ENCODE data around the gene TMEM108. TPM values are rescaled to one million over a fixed set of nuclear protein-coding genes. Genes with fewer than 3 reads are reported as not detected.

Gene TMEM108
- total RNA-seq, 1 experiment from 2014 or later, result 2.1 TPM

GRCh38 chr3:133270631-133271030 is 232.4 kb downstream of the TMEM108 start:
- no peak overlapping the region for H3K4me3 ChIP-seq (ENCODE audit: insufficient read depth, low read depth, low read length)
- H3K27me3 ChIP-seq (ENCODE audit: control insufficient read depth, insufficient read depth, low read length), result no peaks in the 10 kb centered on the region
- H3K36me3 ChIP-seq (replicated peaks; ENCODE audit: control insufficient read depth, insufficient read depth, low read length), result no peaks in the 10 kb centered on the region
- no peak for DNase-seq

- H3K36me3 ChIP-seq (replicated peaks; ENCODE audit: control insufficient read depth, insufficient read depth, low read length), result no peaks in the 10 kb centered on the region
- DNase-seq, result no peak
- no peaks in the 10 kb centered on the region for H3K27me3 ChIP-seq (ENCODE audit: control insufficient read depth, insufficient read depth, low read length)
- H3K4me3 ChIP-seq (ENCODE audit: insufficient read depth, low read depth, low read length), result no peak overlapping the region
These were observed 232.9 kb downstream of the TMEM108 start for GRCh38 chr3:133271042-133271441.

- no peak overlapping the region for H3K4me3 ChIP-seq (ENCODE audit: insufficient read depth, low read depth, low read length)
- no peaks in the 10 kb centered on the region for H3K36me3 ChIP-seq (replicated peaks; ENCODE audit: control insufficient read depth, insufficient read depth, low read length)
- peak; percentile 20 for DNase-seq
- H3K27me3 ChIP-seq (ENCODE audit: control insufficient read depth, insufficient read depth, low read length), result no peaks in the 10 kb centered on the region
These were observed 233.3 kb downstream of the TMEM108 start for GRCh38 chr3:133271539-133271938.

- no peak overlapping the region for H3K4me3 ChIP-seq (ENCODE audit: insufficient read depth, low read depth, low read length)
- H3K27me3 ChIP-seq (ENCODE audit: control insufficient read depth, insufficient read depth, low read length), result no peaks in the 10 kb centered on the region
- DNase-seq, result no peak
- no peaks in the 10 kb centered on the region for H3K36me3 ChIP-seq (replicated peaks; ENCODE audit: control insufficient read depth, insufficient read depth, low read length)
These were observed 235.2 kb downstream of the TMEM108 start for GRCh38 chr3:133273346-133273745.

GRCh38 chr3:133274477-133274876 is 236.3 kb downstream of the TMEM108 start:
- Histone ChIP-seq H3K36me3 (replicated peaks; ENCODE audit: control insufficient read depth, insufficient read depth, low read length) (no peaks in the 10 kb centered on the region), H3K27me3 (ENCODE audit: control insufficient read depth, insufficient read depth, low read length) (no peaks in the 10 kb centered on the region)
- DNase-seq, result no peak

GRCh38 chr3:133276594-133276993 is 238.4 kb downstream of the TMEM108 start:
- H3K27me3 ChIP-seq (ENCODE audit: control insufficient read depth, insufficient read depth, low read length), result no peaks in the 10 kb centered on the region
- no peak overlapping the region for H3K4me3 ChIP-seq (ENCODE audit: insufficient read depth, low read depth, low read length)
- no peak for DNase-seq
- H3K36me3 ChIP-seq (replicated peaks; ENCODE audit: control insufficient read depth, insufficient read depth, low read length), result no peaks in the 10 kb centered on the region

More at GRCh38 chr3:133274477-133274876, 236.3 kb downstream of the TMEM108 start:
- no peak overlapping the region for H3K4me3 ChIP-seq (ENCODE audit: insufficient read depth, low read depth, low read length)

GRCh38 chr3:133277813-133278212 is 239.6 kb downstream of the TMEM108 start:
- no peaks in the 10 kb centered on the region for H3K36me3 ChIP-seq (replicated peaks; ENCODE audit: control insufficient read depth, insufficient read depth, low read length)
- H3K27me3 ChIP-seq (ENCODE audit: control insufficient read depth, insufficient read depth, low read length), result no peaks in the 10 kb centered on the region
- no peak for DNase-seq
- H3K4me3 ChIP-seq (ENCODE audit: insufficient read depth, low read depth, low read length), result no peak overlapping the region

GRCh38 chr3:133278260-133279043 is 240.3 kb downstream of the TMEM108 start:
- DNase-seq, result no peak
- no peaks in the 10 kb centered on the region for H3K27me3 ChIP-seq (ENCODE audit: control insufficient read depth, insufficient read depth, low read length)
- no peaks in the 10 kb centered on the region for H3K36me3 ChIP-seq (replicated peaks; ENCODE audit: control insufficient read depth, insufficient read depth, low read length)
- no peak overlapping the region for H3K4me3 ChIP-seq (ENCODE audit: insufficient read depth, low read depth, low read length)

- DNase-seq, result no peak
- H3K4me3 ChIP-seq (ENCODE audit: insufficient read depth, low read depth, low read length), result no peak overlapping the region
These were observed 242.4 kb downstream of the TMEM108 start for GRCh38 chr3:133280586-133280985.

GRCh38 chr3:133282236-133282635 is 244.0 kb downstream of the TMEM108 start:
- Histone ChIP-seq H3K4me3 (ENCODE audit: insufficient read depth, low read depth, low read length) (no peak overlapping the region), H3K27me3 (ENCODE audit: control insufficient read depth, insufficient read depth, low read length) (no peaks in the 10 kb centered on the region), H3K36me3 (replicated peaks; ENCODE audit: control insufficient read depth, insufficient read depth, low read length) (no peaks in the 10 kb centered on the region)
- no peak for DNase-seq

More at GRCh38 chr3:133280586-133280985, 242.4 kb downstream of the TMEM108 start:
- Histone ChIP-seq H3K36me3 (replicated peaks; ENCODE audit: control insufficient read depth, insufficient read depth, low read length) (no peaks in the 10 kb centered on the region), H3K27me3 (ENCODE audit: control insufficient read depth, insufficient read depth, low read length) (no peaks in the 10 kb centered on the region)

- no peaks in the 10 kb centered on the region for H3K27me3 ChIP-seq (ENCODE audit: control insufficient read depth, insufficient read depth, low read length)
- H3K36me3 ChIP-seq (replicated peaks; ENCODE audit: control insufficient read depth, insufficient read depth, low read length), result no peaks in the 10 kb centered on the region
- DNase-seq, result peak; percentile 13
- H3K4me3 ChIP-seq (ENCODE audit: insufficient read depth, low read depth, low read length), result no peak overlapping the region
These were observed 246.0 kb downstream of the TMEM108 start for GRCh38 chr3:133283958-133284807.

GRCh38 chr3:133289322-133289721 is 251.1 kb downstream of the TMEM108 start:
- DNase-seq, result no peak
- Histone ChIP-seq H3K27me3 (ENCODE audit: control insufficient read depth, insufficient read depth, low read length) (no peaks in the 10 kb centered on the region), H3K36me3 (replicated peaks; ENCODE audit: control insufficient read depth, insufficient read depth, low read length) (no peaks in the 10 kb centered on the region), H3K4me3 (ENCODE audit: insufficient read depth, low read depth, low read length) (no peak overlapping the region)

- no peak for DNase-seq
- no peaks in the 10 kb centered on the region for H3K36me3 ChIP-seq (replicated peaks; ENCODE audit: control insufficient read depth, insufficient read depth, low read length)
- no peaks in the 10 kb centered on the region for H3K27me3 ChIP-seq (ENCODE audit: control insufficient read depth, insufficient read depth, low read length)
- H3K4me3 ChIP-seq (ENCODE audit: insufficient read depth, low read depth, low read length), result no peak overlapping the region
These were observed 254.1 kb downstream of the TMEM108 start for GRCh38 chr3:133292296-133292695.

- DNase-seq, result no peak
- no peaks in the 10 kb centered on the region for H3K36me3 ChIP-seq (replicated peaks; ENCODE audit: control insufficient read depth, insufficient read depth, low read length)
These were observed 255.4 kb downstream of the TMEM108 start for GRCh38 chr3:133293397-133294110.

More at GRCh38 chr3:133293397-133294110, 255.4 kb downstream of the TMEM108 start:
- Histone ChIP-seq H3K27me3 (ENCODE audit: control insufficient read depth, insufficient read depth, low read length) (no peaks in the 10 kb centered on the region), H3K4me3 (ENCODE audit: insufficient read depth, low read depth, low read length) (no peak overlapping the region)

All from H7 (cell line).